K562 (cell line): ENCODE measurements around the gene OLFML2A. TPM values are rescaled to one million over a fixed set of nuclear protein-coding genes. Genes with fewer than 3 reads are reported as not detected.
A peak's percentile ranks its signal among the peaks of the same experiment; 100 is the strongest.

Experiments used
- ARID2 ChIP-seq: fragments of 450-650 bp; IDR thresholded peaks from 2 replicates; pipeline ENCODE4 v1.6.1; 2017; ENCODE audit warnings: antibody characterized with exemption, mild to moderate bottlenecking
- CXXC5 ChIP-seq: fragments of 250-450 bp; sonication (Bioruptor Pico); IDR thresholded peaks from 2 replicates; pipeline ENCODE4 v1.8.0; 2022; ENCODE audit warnings: inconsistent platforms, mild to moderate bottlenecking, moderate library complexity
- FOXM1 ChIP-seq, 2 experiments: fragments of 450-650 bp in 1 of 2; sonication (generic) in 1 of 2; formaldehyde crosslinking in 1 of 2; IDR thresholded peaks; 2 replicates each; pipeline versions ENCODE4 v1.6.1 to v1.9.0; 2017 to 2022; ENCODE audit warnings: low read depth in 2 of 2, mild to moderate bottlenecking in 2 of 2, missing genetic modification reagents in 1 of 2, moderate library complexity in 1 of 2
- NCOR1 ChIP-seq: fragments of 450-650 bp; IDR thresholded peaks from 2 replicates; pipeline ENCODE4 v1.6.1; 2016; ENCODE audit warnings: mild to moderate bottlenecking, moderate library complexity
- SOX6 ChIP-seq: fragments of 450-650 bp; IDR thresholded peaks from 2 replicates; pipeline ENCODE4 v1.6.1; 2014; ENCODE audit warnings: mild to moderate bottlenecking
- polyA plus RNA-seq, 8 experiments: library from polyadenylated mRNA; depleted of rRNA in 4 of 8; stranded (reverse) in 5 of 8; unstranded in 3 of 8; fragments of >200 nt; fragmentation: Nextera tagmentation in 2 of 8; fragmentation: Illumina TruSeq in 1 of 8; extraction: Ambion mirVana in 2 of 8; extraction: Trizol in 1 of 8; gene quantifications; 2 replicates each; pipeline versions ENCODE4 v1.2.1 to v1.2.3, GENCODE V29; 2011 to 2014; ENCODE audit warnings: inconsistent platforms in 1 of 8, missing spikeins in 1 of 8
- total RNA-seq, 7 experiments: library from RNA; depleted of rRNA in 6 of 7; stranded (reverse); fragments of >200 nt in 6 of 7; fragmentation: Illumina TruSeq in 2 of 7; extraction: Trizol in 2 of 7; gene quantifications; 2 replicates each; pipeline versions ENCODE4 v1.2.1 to v1.2.3, GENCODE V29; 2011 to 2021; ENCODE audit warnings: low replicate concordance in 1 of 7
- TF ChIP-seq, protein P1 (sequence below), 3 experiments: fragments of 200-800 bp in 1 of 3; sonication (Bioruptor generic) in 1 of 3; sonication (generic) in 1 of 3; formaldehyde crosslinking in 1 of 3; IDR thresholded peaks; 2 replicates each; pipeline versions ENCODE4 v1.6.1 to v1.8.0; 2016 to 2022; ENCODE audit warnings: mild to moderate bottlenecking in 2 of 3, missing compliant biosample characterization in 2 of 3, missing genetic modification characterization in 2 of 3, missing genetic modification reagents in 1 of 3
- TF ChIP-seq, protein P2 (sequence below): fragments of 450-650 bp; conservative IDR thresholded peaks from 2 replicates; pipeline ENCODE4 v1.6.1; 2016; ENCODE audit warnings: missing genetic modification characterization, low read depth, mild to moderate bottlenecking, missing compliant biosample characterization, moderate library complexity

Gene OLFML2A
- total and polyA plus RNA-seq, 9 of the 15 experiments (the other 6 are each of a cell fraction or from before 2014, with no cell fraction given), result 0.16 TPM; not detected in 8

GRCh38 chr9:124769549-124770358 is 7.2 kb upstream of the OLFML2A start (continued):
- TF ChIP-seq ARID2 (no peak), FOXM1 (IDR thresholded peaks at IDR 0.05; ENCODE audit: low read depth) (peak; percentile 90), FOXM1 (CRISPR knock-in tag; IDR thresholded peaks at IDR 0.05; ENCODE audit: low read depth) (no peak), NCOR1 (no peak), SOX6 (no peak), CXXC5 (CRISPR knock-in tag) (peak; percentile 44; the same call in 1 of the 2 replicates)
- TF ChIP-seq, protein P1, sequence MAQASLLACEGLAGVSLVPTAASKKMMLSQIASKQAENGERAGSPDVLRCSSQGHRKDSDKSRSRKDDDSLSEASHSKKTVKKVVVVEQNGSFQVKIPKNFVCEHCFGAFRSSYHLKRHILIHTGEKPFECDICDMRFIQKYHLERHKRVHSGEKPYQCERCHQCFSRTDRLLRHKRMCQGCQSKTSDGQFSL (CRISPR knock-in tag; IDR thresholded peaks at IDR 0.05), result no peak
- TF ChIP-seq, protein P1 (tag; IDR thresholded peaks at IDR 0.05), result no peak
- TF ChIP-seq, protein P2, sequence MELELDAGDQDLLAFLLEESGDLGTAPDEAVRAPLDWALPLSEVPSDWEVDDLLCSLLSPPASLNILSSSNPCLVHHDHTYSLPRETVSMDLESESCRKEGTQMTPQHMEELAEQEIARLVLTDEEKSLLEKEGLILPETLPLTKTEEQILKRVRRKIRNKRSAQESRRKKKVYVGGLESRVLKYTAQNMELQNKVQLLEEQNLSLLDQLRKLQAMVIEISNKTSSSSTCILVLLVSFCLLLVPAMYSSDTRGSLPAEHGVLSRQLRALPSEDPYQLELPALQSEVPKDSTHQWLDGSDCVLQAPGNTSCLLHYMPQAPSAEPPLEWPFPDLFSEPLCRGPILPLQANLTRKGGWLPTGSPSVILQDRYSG, result no peak
